NCI-H1105 (cell line): ENCODE data around the gene FPGS.
"Not testable (repeated sequence)": the region's sequence is repeated elsewhere in the genome, so short reads cannot be mapped to it uniquely, and the experiment has no call there.

ENCODE experiments used
- DNase-seq: peaks from one replicate; lab custom pipeline; 2025; lab: John Stamatoyannopoulos, UW

Gene FPGS, protein sequence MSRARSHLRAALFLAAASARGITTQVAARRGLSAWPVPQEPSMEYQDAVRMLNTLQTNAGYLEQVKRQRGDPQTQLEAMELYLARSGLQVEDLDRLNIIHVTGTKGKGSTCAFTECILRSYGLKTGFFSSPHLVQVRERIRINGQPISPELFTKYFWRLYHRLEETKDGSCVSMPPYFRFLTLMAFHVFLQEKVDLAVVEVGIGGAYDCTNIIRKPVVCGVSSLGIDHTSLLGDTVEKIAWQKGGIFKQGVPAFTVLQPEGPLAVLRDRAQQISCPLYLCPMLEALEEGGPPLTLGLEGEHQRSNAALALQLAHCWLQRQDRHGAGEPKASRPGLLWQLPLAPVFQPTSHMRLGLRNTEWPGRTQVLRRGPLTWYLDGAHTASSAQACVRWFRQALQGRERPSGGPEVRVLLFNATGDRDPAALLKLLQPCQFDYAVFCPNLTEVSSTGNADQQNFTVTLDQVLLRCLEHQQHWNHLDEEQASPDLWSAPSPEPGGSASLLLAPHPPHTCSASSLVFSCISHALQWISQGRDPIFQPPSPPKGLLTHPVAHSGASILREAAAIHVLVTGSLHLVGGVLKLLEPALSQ

DNA sequence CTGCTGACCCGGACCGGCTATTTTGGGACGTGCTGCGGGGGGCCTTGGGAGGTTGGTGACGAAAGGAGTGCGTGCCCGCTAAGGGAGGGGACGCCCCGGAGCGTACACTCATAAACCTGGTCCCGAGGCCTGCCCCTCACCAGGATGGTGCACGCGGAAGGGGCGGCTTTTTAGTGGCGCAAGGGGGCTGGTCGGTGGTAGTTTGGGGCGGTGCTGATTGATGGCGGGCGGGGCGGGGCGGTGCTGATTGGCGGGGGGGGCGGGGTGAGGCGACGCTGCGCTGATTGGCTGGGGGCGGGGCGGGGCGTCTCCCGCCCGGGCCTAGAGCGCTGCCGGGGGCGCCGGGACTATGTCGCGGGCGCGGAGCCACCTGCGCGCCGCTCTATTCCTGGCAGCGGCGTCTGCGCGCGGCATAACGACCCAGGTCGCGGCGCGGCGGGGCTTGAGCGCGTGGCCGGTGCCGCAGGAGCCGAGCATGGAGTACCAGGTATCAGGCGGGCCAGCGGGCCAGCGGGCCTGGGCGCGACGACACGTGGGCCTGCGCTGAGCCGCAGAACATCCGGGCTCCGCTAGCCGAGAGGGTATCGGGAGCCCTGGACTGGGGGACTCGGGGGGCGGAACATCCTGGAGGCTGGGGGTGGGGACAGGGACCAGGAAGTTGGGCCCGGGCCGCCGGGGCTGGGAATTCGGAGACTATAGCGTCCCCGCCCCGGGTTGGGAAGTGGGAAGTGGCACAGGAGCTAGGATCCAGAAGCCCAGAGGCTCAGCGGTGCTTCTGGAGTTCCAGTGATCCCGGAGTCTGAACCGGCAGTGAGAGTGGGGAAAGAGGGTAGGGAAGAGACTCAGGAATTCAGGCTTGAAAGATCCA is at the start of gene FPGS:
Gene FPGS, plus strand, starts transcription at position 307 of the 868 bp plus-strand sequence. Its CDS starts 43 bp downstream, at position 350.
- DNase-seq, result peak; percentile 76

DNA sequence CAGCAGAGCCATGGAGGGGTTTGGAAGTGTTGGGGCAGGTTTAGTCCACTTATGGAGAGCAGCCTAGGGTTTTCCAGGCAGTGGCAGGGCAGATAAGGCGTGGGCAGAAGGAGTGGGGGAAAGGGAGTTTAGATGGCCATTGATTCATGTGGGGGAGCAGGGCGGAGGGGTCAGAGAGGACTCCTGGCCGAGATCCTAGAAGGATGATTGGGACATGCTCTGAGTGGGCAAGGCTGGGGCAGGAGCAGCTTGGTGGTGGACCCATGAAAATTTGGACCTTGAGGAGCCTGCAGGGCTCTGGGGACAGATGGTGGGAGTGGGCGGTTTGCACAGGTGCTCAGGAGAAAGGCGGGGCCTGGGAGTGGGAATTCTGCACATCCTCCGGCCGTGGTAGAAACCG is 49.5 kb upstream of the FPGS start:
- DNase-seq, result no peak

DNA sequence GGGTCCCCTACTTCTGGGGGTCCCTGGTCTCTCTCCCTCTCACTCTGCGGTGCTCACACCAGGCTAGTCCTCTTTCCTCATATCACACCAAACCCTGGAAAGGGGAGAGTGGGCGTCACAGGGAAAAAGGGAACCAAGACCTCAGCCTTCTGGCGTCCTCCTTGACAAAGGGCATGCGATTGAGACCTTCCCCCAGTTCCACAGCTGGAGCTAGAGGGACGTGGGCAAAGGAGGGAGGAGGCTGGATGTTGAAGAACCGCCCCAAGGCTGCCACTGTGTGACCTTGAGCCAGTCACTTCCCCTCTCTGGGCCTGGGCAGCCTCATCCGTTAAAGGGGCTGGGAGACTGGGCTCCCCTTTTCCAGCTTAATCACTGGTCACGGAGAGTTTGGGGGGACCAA is 49.1 kb upstream of the FPGS start:
- DNase-seq, result no peak

DNA sequence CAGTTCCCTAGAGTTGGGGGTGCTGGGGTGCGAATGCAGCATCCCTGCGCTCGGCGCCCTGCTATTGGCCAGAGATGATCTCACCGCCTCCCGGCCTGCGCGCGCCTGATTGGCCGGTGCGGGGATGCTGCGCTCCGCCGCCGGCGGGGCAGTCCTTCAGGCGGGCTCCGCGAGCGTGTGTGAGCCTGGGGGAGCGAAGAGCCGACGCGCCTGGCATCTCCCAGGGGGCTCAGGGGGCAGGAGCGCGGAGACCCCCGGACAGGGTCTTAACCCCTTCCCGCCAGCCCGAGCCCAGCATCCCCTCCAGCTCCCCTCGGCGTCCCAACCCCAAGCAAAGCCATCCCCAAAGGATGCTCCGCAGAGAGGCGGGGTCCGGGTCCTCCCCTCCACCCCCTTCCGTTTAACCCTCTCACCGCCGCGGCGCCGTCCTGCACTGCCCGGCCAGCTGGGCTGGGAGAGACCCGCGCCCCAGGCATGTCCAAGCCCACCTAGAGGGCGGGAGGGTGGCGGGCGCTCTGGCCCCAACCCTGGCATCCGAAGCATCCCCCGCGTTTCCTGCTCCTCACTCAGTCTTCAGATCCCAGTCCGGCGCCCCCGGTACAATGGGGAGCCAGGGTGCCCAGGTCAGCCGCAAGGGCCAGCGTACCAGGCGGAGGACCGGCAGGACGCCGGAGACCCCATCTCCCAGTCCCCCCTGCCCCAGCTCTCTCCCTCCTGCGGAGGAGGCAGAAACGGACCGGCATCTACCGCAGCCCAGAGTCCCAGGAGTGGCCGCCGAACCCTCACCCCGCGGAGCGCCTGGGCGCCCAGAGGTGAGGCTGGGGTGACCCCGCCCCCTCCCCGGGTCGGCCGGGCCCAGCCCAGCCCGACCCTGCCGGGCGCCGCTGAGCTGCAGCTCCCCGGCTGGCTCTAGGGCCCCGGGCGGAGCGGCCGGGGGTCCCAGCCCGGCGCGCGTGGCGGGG is 48.3 kb upstream of the FPGS start:
- peak; percentile 17 for DNase-seq

DNA sequence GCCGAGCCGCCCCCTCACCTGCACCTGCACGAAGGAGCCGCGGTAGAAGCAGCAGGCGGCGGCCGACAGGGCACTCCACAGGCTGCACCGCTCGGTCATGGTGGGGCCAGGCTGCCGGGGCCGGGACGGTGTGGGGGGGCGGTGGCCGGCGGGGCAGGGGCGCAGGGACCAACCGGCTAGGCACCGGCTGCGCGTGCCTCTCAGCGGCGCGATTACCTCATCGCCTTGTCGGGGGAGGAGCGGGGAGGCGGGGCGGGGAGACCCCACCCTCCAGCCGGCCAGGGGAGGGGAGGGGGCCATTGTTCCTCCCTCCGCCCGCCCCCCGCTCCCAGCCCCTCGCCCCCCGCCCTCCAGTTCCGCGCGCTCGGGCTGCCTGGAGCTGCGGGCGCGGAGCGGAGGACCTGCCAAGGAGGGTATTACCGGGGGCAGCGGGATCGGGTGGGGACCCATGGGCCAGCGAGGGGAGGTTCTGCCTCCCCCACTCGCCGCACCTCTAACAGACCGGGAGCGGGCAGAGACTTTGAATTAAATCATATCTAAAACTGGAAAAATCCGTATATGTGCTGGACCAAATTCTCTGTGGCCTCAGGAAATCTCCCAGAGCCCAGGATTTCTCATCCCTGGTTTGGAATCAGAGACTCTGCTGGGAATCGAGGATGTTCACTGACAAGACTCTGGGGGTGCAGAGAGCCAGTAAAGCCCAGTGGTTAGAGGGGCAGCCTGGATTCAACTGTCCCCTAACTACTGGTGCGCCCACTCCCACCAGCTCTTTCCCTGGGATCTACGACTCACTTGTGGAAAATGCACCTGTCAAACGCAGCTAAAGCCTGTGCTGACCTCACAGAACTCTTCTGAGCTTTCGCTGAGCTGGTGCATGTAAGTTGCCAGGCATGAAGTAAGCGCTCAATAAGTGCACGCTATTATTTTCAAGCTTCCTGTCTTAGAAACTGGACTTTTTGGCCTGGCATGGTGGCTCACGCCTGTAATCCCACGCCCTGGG is 47.3 kb upstream of the FPGS start:
- peak; percentile 7 for DNase-seq

DNA sequence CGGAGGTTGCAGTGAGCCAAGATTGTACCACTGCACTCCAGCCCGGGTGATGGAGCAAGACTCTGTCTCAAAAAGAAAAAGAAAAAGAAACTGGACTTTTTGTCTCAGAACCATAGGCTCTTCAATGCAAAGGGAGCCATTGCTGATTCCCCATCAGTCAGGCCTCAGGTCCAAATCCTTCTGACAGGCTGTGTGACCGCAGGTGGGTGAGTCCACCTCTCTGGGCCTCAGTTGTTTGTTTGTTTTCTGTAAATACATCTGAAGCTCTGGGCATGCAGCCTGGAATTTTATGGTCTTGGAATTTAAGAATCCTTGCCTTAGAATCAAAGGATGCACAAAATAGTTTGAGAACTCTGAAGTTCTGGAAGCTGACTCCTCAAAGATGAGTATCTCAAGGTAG is 46.4 kb upstream of the FPGS start:
- no peak for DNase-seq

DNA sequence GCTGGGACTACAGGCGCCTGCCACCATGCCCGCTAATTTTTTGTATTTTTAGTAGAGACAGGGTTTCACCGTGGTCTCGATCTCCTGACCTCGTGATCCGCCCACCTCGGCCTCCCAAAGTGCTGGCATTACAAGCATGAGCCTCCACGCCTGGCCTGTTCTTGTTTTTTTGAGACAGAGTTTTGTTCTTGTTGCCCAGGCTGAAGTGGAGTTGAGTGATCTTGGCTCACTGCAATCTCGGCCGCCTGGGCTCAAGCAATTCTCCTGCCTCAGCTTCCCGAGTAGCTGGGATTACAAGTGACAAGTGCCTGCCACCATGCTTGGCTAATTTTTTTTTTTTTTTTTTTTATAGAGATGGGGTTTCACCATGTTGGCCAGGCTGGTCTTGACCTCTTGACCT is 45.9 kb upstream of the FPGS start:
- not testable (repeated sequence) for DNase-seq

DNA sequence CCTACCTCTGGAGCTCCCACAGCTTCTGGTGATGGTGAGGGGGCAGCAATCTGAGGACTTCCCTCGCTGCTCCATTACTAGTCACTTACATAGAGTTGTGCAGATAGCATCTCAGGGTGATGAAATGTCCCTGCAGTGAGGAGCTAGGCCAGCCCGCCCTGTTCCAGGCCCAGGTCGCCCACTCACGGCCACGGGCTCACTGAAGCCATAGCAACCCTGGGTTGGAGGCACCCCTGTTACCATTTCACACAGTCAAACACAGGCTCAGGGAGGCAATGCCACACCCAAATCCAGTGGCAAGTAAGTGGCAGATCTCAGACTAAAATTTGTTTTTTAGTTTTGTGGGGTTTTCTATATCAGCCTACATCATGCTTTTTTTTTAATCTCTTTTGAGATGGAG is 43.8 kb upstream of the FPGS start:
- no peak for DNase-seq

DNA sequence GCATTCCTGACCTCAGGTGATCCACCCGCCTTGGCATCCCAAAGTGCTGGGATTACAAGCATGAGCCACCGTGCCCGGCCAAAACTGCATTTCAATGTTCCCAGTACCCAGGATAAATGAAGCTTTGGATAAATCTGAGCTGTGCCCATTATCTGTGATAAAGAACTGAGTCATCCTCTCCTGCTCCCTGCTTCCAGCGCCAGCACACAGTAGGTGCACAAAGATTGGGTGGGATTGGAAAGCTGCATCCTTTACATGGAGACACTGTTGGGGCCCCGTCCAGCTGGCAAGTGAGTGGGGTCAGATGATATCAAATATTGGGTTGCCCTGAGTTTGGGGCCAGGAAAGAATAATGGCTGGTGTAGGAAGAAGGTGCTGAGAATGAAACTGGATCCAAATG is 41.6 kb upstream of the FPGS start:
- no peak for DNase-seq

DNA sequence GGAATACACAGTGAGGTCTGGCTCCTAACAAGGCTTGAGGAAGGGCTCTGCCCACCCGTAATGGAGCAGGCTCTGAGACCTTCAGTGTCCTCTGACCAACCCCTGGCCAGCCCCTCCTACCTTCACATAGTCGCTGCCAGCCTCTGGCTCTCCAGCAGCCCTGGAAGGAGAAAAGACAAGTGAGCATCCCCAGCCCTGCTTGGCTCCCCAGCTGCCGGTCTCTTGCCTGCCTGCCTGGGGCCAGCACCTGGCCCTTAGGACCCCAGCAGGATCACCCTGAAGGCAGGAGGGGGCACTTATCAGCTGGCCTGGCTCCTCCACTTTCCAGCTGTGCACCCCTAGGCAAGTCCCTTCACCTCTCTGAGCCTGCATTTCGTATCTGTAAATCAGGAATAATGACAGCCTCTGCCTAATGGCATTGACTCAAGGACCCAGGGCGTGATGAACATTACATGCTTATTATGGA is 41.2 kb upstream of the FPGS start:
- DNase-seq, result no peak

DNA sequence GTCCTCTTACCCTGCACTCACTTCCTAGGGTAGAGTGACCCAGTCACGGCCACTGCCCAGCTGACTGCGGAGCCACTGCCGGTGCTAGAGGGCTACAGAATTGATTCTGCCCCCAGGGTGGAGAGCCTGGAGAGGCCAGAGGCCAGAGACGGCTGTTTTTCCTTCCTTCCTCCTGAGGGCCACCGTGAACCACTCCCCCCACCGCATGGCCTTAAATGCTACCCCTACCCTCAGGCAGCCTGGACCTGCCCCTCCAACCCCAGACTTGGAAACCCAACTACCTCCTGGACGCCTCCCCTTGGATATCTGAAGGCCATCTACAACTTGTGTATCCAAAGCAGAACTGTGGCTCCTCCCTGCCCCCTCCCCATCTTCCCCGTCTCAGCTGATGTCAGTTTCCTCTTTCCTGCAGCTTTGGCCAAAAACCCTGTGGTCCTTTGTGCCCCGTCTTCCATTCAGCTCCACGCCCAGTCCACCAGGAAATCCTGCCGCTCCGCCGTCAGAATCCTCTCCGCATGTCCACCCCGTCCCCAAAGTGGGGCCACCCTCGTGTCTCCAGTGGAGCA is 40.5 kb upstream of the FPGS start:
- no peak for DNase-seq

DNA sequence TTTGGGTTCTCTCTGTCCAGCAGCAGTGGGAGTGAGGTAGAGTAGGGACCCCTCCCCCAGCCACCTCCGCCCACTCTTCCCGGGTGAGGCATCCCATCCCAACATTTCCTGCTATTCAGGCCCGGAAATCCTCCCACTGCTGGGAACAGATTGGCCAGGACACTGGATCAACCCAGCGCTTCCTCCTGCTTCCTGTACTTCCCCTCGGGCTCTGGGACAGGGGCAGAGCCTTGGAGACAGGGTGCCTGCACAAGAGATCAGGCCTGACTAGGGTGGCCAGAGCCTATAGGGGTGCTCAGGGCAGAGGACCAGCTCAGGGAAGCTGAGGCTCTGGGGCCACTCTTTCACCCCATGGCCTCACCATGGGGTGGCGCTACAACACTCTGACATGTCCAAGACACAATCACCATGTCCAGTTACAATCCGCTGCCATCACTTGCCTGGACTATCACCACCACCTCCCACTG is 38.7 kb upstream of the FPGS start:
- no peak for DNase-seq

DNA sequence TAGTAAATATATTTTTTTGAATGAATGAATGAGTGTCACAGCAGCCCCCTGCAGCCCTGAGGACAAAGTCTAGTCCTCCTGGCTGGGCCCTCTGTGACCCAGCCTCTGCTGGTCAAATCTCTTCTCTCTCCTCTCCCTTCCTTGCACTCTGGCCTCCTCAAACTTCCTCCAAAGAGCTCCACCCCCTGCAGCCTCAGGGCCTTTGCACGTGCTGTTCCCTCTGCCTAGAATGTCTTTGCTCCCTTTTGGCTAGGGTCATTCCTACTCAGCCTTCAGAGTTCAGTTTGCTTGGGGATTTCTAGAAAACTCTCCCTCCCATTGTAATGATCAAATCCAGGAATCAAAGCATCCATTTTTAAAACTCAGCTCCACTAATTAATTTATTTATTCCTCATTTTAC is 37.3 kb upstream of the FPGS start:
- DNase-seq, result no peak

DNA sequence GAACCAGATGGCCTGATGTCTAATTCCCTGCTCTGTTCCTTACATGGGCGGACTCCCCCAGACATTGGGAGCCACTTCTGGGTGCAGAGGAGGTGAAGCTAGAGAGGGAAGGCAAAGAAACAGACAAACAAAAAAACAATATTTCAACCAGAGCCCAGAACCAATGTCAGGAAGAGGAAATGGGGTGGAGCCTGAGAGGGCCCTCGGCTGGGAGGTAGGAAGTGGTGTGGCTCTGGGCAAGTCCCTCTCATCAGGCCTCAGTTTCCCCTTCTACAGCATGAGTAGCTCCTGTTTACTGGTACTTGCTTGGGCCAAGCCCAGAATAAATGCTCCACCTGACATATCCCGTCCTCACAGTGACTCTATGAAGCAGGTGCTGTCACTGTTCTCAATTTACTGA is 35.3 kb upstream of the FPGS start:
- no peak for DNase-seq

DNA sequence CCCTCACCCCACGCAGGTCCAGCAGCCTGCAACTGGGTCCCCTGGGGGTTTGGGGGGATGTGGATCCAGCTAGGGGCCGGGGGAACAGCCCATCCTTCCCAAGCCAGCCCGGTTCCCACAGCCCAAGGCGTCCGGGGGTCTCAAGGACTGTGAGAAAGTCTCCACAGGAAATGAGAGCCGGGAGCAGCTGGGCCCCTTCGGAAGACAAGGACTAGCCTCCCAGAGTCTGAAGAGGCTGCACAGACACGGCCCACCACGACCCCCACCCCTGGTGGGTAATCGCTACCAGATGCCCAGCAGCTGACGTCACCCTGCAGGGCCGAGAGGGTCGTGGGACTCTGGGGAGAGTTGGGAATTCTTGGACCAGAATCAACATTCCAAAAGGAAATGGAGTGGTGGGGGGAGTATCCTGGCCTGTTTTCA is 34.8 kb upstream of the FPGS start:
- DNase-seq, result no peak

DNA sequence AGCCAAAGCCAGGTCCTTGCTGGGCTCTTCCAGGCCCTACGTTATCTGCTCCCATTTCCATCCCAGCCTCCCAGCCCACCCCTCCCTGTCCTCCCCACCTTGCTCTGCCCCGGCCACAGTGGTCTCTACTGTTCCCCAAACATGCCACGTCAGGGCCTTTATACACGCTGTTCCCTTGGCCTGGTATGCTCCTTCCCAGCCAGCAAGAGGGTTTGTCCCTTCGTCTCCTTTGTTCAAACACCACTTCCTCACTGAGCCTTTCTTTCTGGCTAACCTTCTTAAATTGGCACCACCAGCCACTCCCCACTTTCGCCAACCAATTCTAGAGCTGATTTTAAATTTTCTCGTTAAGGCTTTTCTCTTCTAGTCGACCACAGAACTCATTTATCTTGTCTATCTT is 34.0 kb upstream of the FPGS start:
- DNase-seq, result no peak

DNA sequence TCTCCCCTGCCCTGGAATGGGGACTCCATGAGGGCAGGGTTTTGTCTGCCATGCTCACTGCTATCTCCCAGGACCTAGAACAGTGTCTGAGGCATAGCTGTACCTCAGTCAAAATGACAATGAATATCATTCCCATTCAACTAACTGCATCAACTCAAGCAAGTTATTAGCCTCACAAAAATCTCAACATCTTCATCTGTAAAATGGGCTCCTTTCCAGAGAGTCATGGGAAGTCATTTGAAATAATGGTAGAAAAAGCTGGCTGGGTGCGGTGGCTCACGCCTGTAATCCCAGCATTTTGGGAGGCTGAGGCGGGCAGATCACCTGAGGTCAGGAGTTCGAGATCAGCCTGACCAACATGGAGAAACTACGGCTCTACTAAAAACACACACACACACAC is 33.6 kb upstream of the FPGS start:
- DNase-seq, result no peak

DNA sequence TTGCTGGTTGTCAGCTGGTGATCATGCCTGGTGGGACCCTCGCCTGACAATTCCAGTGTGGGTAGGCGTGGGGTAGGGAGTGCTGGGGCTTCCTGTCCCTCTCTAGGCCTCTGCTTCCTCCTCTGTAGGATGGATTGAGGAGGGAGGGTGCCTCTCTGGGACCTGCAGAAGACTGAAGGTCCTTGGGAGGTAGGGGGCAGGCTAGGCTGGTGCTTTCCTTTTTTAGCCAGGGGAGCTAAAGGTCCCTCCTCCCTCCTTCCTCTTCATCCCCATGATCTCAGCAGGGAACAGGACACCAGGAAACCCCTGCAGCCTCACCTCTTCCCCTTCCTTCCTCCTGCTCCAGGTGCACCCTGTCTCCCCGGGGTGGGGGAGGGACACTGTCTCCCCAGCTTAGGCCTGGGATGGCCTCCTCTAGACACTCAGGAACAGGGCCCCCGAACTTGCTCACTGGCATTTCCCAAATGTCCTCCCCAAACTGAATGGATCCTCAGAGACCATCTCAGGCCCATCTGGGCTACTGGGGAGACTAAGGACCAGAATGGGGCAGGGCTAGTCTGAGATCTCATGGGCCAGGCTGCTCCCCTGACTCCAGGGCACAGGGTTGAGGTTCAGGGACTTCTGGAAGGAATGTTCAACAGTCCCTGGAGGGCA is 32.6 kb upstream of the FPGS start:
- no peak for DNase-seq

DNA sequence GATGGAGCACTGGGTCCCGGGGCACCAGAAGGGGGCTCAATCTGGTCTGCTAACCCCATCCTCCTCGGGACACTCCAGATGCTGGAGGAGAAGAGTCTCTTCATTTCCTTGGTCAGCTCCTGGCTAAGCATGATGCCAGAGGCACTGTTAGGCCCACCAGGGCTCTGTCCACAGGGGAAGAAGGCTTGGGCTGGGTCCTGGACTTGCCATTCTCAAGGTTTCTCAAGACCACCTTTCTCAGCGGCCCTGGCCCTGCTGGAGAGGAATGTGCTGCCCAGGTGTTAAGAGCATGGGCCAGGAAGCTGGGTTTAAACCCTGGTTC is 32.1 kb upstream of the FPGS start:
- no peak for DNase-seq
